KBM-7 (cell line): ENCODE results near the gene ELFN1.

Experiments
- DNase-seq: peaks from one replicate; pipeline ENCODE4 v3.0.0-alpha.2; 2015
- in situ Hi-C: fragments of 300-500 bp; cut with MboI; formaldehyde crosslinking; loops from 2 replicates; pipeline ENCODE4 v1.14.3; 2020; ENCODE audit warnings: low sequenced_read_pairs, low pct_unique_long_range_greater_than_20kb, mixed read lengths

ELFN1 gene

DNA sequence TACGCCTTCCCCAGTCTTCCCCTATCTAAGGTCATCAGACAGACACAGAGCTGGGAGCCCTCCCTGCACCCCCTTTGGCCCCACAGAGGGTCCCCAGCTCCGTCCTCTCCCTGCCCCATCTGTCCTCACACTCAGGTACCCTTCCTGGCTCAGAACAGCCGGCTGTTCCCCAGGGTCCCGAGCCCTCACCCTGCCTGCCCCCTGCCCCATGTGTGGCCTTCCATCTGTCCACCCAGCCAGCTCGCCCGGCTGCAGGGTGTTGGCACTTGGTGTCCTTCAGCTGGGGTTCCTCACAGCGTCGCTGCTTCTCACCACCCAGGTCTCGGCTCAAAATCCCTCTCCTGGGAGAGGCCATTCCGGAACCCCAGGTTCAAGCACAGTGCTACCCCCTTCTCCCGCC, 28.9 kb upstream of the ELFN1 start:
- DNase-seq: no peak
- in situ Hi-C loops: no loop called here

DNA sequence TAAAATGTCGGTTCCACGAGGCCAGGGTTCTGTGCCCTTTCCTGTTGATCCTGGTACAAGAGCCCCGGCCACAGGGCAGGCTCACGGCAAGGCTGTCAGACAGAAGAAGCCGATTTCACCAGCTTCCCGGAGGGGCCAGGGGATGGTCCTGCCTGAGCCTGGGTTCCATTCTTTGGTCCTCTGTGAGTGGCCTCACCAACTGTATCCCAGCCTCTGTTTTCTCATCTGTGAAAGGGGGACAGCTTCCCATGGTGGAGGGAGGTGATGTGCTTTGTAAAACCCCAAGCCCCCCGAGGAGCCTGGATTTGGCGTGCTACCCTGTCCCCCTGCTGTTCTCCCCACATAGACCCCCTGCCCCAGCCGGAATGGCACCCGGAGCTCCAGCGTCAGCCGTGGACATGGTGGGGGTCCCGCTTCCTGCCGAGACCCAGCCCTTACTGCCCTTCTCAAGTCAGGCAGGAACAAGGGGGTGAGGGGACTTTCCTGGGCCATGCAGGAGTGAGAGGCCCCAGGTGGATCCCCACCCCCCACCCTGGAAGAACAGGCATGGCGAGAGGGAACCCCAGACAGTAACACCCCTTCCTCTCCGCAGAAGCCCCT, 28.3 kb upstream of the ELFN1 start:
- no peak for DNase-seq
- in situ Hi-C loops: no loop called here

DNA sequence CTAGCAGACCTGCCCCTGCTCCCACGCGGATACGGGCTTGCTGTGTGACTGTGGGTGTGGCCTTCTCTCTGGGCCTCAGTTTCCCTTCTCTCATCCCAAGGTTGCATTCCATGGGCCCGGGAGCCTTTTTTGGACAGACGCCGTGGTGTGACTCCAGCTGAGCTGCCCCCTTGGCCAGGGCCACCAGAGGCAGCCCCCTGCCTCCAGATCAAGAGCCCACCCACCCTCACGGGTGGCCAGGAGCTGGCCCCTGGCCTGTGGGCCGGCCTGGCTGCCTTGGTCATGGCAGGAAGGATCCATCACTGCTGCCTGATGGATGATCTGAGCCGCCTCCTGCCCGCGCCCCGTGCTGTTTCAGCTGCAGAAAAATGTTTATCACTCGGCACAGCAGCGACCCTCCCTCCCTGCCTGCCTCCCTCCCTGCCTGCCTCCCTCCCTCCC, 27.8 kb upstream of the ELFN1 start:
- DNase-seq: no peak
- in situ Hi-C loops: no loop called here

DNA sequence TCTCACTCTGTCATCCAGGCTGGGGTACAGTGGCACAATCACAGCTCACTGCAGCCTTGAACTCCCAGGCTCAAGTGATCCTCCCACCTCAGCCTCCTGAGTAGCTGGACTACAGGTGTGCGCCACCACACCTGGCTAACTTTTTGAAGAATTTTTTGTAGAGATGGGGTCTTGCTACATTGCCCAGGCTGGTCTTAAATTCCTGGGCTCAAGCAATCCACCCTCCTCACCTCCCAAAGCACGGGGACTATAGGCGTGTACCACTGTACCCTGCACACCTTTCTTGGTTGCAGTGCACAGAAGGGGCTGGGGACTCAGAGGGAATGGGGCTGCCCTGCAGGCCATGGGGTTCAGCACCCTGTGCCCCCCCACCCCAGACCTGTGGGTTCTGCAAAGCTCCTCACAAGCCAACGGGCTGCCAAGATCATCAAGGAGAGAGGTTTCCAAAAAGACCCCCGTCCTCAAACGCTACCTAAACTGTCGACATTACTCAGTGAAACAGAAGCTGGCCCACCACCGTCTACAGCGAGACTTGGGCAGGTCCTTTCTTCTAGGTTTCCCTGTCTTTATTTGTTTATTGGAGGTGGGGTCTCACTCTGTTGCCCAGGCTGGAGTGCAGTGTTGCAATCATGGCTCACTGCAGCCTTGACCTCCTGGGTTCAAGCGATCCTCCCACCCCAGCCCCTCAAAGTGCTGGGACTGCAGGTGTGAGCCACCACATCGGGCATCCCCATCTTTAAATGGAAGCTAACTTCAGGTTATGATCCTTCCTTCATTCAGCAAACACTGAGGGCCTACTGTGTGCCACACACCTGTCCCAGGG, 26.6 kb upstream of the ELFN1 start:
- in situ Hi-C loops: no loop called here
- no peak for DNase-seq

DNA sequence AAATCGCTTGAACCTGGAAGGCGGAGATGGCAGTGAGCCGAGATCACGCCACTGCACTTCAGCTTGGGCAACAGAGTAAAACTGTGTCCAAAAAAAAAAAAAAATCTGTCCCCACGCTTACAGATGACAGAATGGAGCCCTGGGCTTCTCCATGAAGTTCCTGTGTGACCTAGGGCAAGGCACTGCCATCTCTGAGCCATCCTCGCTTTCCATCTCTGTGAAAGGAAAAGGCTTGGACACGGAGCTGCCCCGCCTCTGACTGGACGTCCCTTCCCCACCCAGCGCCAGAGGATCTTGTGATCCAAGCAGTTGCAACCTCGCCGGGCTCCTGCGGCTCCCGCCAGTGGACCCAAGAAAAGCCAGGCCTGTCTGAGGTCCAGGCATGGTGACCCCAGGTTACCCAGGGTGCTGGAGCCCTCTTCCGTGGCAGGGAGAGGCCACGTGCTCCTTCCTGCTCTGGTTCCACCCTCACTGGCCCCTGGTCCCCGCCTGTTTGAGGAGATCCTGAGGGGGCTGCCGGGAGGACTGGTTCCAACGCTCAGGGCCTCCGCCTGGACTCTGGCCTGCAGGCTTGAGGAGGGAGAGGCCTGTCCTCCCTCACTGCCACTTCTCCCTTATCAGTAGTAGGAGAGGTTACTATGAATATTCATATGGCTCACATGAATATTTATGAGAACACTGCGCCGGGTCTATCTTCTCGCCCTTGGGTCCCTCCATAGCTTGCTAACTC, 25.6 kb upstream of the ELFN1 start:
- no peak for DNase-seq
- in situ Hi-C loops: no loop called here

DNA sequence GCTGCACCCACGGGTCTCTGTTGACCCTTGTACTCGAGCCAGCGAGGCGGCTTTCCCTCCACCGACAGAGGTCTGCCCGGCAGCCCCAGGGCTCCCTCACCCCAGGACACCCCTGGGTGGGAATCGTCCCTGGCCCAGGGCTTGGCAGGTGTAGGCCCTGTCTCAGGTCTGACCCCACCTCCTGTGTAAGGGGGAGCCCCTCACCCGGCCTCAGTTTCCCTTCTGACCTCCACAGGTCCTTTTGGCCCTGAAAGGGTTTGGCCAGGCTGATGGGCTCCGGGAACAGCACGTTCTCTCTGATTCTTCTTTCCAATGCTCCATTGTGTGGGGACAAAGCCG, 25.0 kb upstream of the ELFN1 start:
- in situ Hi-C loops: no loop called here
- DNase-seq: no peak

DNA sequence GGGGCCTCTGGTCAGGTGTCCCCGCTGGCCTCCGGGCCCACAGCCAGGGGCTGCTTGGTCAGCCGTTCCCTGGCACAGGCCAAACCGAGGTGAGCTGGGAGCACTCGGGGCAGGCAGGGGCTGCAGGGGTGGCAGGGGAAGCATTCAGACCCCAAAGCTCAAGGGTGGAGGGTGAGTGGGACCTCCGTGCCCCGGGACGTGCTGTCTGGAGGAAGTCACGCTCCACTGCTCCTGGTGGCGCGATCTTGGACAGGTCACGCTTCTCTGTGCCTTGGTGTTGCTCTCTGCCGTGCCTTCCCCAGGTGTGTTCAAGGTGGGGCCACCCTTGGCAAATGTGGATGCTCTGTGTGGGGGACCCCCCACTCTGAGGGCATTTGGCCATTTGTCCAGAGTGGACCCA, 24.6 kb upstream of the ELFN1 start:
- in situ Hi-C loops: no loop called here

DNA sequence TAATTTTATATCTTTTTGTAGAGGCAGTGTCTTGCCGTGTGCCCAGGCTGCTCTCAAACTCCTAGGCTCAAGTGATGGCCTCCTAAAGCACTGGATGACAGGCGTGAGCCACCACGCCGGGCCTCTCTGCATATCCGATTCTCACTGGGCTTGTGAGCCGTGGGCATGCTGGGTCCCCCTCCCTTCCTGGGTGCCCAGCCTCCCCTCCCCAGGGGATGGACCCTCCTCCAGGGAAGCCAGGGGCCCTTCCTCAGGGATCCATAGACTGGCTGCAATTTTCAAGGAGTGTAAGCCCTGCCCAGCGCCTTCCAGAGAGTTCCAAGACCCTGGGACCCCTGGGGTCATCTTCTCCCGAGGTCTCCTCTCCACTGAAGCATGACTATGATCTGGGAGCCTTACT, 23.7 kb upstream of the ELFN1 start:
- in situ Hi-C loops: no loop called here
- DNase-seq: no peak

More for the DNA sequence above, 24.6 kb upstream of the ELFN1 start:
- DNase-seq: no peak

DNA sequence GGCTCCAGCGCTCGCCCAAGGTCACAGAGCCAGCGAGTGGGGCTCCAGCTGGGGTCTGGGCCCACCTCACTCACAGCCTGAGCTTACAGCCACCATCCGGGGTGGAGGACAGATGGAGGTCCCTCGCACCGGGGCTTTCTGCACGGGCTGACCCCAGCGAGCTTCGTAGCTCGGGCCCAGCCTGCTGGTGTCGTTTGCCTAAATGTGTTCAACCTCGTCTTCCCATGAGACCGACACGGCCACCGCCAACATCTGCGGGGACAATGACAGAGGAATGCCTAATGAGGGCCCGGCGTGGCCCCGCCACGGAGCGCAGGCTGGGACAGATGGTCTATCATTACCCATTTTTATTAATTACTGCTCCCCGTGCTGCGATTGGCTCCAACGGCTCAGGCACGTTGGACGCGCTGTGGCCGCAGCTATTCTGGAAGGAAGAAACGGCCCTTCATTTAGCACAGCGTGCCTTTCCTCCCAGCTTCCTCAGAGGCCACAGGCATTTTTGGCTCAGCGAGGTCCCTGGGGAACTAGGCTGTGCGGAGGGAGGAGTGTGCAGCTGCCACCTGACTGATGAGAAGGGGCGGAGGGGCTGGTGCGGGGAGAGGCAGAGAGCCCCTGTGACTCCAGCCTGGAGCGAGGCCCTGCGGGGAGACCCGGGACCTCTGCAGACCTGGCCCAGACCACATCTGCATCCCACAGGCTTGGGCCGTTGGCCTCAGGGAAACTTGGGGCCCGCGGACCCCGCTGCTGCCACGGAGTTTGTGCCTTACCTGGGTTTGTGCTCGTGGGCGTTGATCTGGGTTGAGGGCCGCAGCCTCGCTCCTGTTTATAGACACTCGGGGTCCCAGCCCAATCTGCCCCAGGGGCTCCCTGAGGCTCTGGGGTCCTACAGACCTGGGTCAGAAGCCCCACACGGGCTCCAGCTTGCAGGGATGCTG, 22.9 kb upstream of the ELFN1 start:
- in situ Hi-C loops: no loop called here
- DNase-seq: no peak

DNA sequence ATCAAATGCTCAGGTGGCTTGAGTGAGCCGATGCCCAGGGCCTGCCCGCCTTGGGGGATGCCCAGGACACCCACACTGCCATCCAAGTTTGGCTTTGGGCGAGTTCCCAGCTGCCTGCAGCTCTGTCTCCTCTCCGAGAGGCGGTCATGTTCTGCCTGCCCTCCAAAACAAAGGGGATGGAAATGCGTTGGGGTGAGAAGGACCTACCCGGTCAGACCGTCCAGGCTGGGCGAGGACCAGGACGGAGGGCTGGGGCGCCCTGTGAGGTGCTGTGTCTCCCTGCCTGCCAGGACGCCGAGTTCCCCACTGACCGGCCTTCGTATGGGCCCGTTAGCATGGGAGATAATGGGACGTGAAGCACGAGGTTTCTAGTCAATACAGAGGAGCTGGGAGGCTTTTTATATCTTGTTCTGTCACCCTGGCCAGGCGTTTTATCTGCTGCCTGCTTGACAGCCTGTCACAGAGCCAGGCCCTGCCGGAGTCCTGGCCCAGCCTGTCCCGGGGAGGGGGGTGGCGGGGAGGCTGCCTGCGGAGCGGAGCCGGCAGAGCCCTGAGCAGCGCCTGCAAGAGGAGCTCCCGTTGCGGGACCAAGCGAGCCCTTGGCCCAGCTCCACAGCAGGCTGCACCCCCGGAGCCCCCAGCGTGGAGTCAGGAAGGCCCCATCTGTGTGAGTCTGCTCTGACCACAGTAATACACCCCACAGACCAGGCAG, 22.0 kb upstream of the ELFN1 start:
- in situ Hi-C loops: no loop called here

DNA sequence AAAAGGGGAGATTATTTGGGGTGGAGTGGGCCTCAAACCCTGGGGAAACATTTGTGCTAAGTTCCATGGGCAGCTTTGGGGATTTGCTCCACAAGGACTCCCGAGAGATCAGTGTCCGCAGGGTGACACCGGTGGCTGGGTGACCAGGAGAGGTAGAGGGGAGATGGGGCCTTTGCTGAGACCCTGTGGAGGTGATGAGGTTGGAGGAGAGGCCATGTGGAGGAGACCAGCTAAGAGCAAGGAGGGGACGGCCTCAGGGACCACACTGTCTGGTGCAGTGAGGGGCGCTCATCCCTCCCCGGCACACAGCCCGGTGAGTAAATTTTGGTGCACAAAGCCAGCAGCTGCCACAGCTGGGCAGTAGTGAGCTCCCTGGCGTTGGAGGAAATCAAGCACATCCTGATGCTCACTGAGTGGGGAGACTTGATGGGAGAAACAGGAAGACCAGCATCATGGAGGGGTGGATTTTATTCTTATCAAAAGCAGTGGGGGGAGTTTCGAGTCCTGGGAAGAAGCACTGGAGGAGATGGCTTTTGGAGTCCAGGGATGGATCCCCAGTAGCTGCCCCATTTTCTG, 20.2 kb upstream of the ELFN1 start:
- in situ Hi-C loops: no loop called here
- DNase-seq: no peak

More for the DNA sequence above, 22.0 kb upstream of the ELFN1 start:
- DNase-seq: no peak

DNA sequence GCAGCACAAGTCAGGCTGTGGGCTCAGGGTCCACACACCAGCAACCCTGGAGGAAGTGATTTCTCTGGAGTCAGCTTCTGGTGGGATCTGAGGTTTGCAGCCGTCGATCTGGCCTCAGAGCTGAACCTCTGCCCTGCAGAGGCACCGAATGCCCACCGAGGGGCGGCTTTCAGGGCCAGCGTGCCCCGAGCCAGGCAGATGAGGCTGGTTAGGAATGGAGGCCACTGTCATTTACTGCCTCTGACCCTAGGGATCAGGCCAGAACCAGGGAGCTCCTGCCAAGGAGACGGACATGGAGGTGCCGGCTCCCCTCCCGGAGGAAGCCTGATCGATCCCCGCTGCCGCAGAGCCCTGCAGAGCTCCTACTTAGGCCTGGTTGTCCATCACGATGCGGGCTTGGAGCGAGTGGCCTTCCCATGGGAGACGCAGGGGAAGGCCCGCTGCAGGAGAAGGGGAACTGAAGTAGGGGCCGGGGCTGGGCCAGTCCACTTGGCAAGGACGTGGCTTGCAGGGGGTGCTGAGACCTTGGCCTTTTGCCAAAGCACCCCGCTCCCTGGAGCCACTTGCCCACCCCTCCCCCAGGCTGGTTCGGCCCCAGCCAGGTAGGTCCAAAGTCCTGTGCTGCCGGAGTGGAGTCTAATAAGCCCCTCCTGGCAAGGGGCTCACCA, 19.6 kb upstream of the ELFN1 start:
- no peak for DNase-seq
- in situ Hi-C loops: no loop called here

DNA sequence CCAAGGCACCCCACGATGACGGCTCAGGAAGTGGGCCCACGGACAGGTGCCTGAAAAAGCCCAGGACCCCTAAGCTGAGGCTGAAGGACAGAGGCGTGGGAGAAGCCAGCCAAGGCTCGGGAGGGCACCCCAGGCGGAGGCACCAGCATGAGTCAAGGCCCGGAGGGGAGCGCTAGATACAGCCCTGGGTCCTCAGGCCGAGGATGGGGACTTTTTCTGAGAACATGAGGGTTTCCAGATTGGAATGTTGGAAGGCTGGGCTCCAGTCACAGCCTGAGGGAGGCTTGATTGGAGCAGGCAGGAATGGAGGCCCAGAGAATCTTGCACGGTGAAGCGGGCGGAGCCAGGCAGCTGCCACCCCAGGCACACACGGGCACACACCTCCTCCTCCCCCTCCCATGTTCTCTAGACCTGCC, 19.0 kb upstream of the ELFN1 start:
- no peak for DNase-seq
- in situ Hi-C loops: no loop called here

DNA sequence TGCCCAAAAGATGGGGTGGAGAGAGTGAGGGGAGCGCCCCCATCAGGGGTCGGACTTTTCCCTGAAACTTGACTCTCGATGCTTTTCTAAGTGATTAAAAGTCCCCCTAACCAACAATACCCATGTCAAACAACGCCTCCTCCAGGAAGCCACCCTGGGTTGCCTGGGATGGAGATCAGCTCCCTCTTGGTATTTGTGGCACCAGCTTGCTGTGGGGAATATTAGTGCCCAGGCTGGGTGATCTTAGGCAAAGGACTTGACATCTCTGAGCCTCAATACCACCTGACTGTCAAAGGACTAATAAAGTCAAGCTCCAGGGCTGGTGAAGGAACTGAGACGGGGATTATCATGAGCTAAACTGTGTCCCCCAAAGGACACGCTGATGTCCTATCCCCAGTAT, 18.2 kb upstream of the ELFN1 start:
- in situ Hi-C loops: no loop called here
- no peak for DNase-seq

DNA sequence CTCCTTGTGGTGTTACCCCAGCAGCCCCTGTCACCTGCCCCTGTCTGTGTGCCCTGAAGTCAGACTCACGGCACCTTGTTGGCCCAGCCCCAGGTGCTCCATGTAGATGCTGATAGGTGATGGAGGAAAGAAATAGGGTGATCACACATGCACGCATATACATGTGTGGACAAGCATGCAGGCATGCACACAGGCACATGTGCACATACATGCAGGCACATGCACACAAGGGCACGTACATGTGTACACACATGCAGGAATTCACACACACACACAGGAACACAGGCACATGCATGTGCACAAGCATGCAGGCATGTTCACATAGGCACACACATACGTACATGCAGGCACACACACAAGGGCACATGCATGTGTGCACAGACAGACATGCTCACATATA, 16.6 kb upstream of the ELFN1 start:
- no peak for DNase-seq
- in situ Hi-C loops: no loop called here

DNA sequence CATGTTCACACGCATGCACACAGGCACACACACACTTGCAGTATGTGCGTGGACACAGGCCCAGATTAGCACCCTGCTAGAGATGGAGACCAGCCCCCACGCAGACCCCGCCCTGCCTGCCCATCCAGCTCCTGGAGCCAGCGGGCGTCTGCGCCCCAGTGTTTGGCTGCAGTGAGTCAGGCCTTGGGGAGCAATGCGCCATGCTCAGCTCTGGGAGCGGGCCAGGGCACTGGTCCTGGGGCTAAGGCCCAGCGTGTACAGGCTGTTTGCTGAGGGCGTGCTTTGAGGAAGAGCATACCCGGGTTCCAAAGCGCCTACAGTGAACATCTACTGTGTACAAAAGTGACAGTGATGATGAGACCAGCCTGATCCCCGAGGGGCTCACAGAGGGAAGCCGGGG, 16.0 kb upstream of the ELFN1 start:
- DNase-seq: no peak
- in situ Hi-C loops: no loop called here

DNA sequence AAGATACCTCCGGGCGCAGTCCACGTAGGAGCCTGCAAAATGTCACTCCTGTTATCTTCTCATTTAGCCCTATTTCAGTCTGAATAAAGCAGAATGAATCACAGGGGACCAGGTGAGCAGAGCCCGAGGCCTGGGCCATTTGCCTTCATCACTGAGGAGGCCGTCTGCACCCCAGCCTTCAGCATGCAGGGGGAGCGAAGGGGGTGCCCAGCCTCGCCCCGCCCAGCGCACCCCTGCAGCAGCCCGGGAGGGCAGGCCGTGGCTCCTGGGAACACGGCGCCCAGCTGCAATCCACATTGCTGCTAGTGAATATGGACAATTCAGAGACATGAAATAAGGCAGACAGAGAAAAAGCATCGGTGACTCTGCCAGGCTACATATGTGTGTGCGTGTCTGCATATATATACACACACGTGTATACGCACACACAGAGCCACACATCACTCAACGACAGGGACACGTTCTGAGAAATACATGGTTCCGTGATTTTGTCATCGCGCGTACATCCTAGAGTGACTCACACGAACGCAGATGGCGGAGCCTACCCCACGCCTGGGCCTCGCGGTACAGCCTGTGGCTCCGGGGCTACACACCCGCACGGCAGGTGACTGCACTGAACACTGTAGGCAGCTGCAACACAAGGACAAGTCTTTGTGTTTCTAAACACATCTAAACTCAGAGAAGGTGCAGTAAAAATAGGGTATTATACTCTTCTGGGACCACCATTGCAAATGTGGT, 15.2 kb upstream of the ELFN1 start:
- in situ Hi-C loops: no loop called here
- DNase-seq: no peak
